MM.1S (cell line): ENCODE results near the gene PGAM2.

ENCODE experiments used
- CTCF ChIP-seq: fragments of 300-600 bp; sonication (generic); IDR thresholded peaks from 2 replicates; pipeline ENCODE4 v1.5.1; 2016; ENCODE audit warnings: antibody characterized with exemption, low read length, mixed read lengths
- EZH2 ChIP-seq: fragments of 300-600 bp; sonication (generic); optimal IDR thresholded peaks from 2 replicates; pipeline ENCODE3; 2017; ENCODE audit warnings: low read depth, mild to moderate bottlenecking, antibody characterized with exemption, low read length, mixed read lengths
- EZH2phosphoT487 ChIP-seq: fragments of 300-600 bp; sonication (generic); IDR thresholded peaks from 2 replicates; pipeline ENCODE4 v1.6.1; 2018; ENCODE audit warnings: antibody characterized with exemption, low read length

- no peak for TF ChIP-seq CTCF
- no peak for TF ChIP-seq EZH2phosphoT487
- TF ChIP-seq EZH2, result no peak
Observed at GRCh38 chr7:44061645-44062179, 3.7 kb downstream of the PGAM2 start.
